SU-DHL-6 (cell line): ENCODE results near the gene EGFL7.

Source experiments
- H2AFZ ChIP-seq: fragments of 200-600 bp; sonication (generic); 2 replicates; pipeline ENCODE4 v1.6.1; 2014; ENCODE audit warnings: low read depth, mild to moderate bottlenecking, moderate library complexity, mixed read lengths, antibody characterized with exemption, low read length; ENCODE audit not compliant: severe bottlenecking
- H3F3A ChIP-seq: fragments of 200-600 bp; shearing (Covaris generic); 2 replicates; pipeline ENCODE4 v1.6.0; 2016; ENCODE audit warnings: antibody characterized with exemption, mild to moderate bottlenecking; ENCODE audit not compliant: insufficient read depth
- H3K27ac ChIP-seq: fragments of 200-600 bp; sonication (generic); 2 replicates; pipeline ENCODE4 v1.5.1; 2016; ENCODE audit warnings: low read depth, mild to moderate bottlenecking, low read length, moderate library complexity, mixed read lengths
- H3K27me3 ChIP-seq: fragments of 200-600 bp; sonication (generic), shearing (Covaris generic); 2 replicates; pipeline ENCODE4 v1.6.0; 2014; ENCODE audit warnings: mild to moderate bottlenecking, low read length
- H3K36me3 ChIP-seq: fragments of 200-600 bp; sonication (generic); 2 replicates; pipeline ENCODE4 v1.6.1; 2014; ENCODE audit warnings: mild to moderate bottlenecking, low read length, mixed read lengths
- H3K4me2 ChIP-seq: fragments of 300-600, 200-600 bp; shearing (Covaris generic), sonication (generic); 2 replicates; pipeline ENCODE4 v1.6.0; 2014; ENCODE audit warnings: low read length, low read depth, mild to moderate bottlenecking; ENCODE audit not compliant: poor library complexity, severe bottlenecking
- H3K4me3 ChIP-seq: fragments of 200-600 bp; sonication (generic); 2 replicates; pipeline ENCODE4 v1.5.1; 2014; ENCODE audit warnings: antibody characterized with exemption, low read length, mild to moderate bottlenecking, mixed read lengths; ENCODE audit not compliant: insufficient read depth, poor library complexity, severe bottlenecking
- H3K79me2 ChIP-seq: fragments of 200-600 bp; sonication (generic); 2 replicates; pipeline ENCODE4 v1.6.1; 2014; ENCODE audit warnings: mild to moderate bottlenecking, low read length, moderate library complexity; ENCODE audit not compliant: insufficient read depth
- H3K9ac ChIP-seq: fragments of 200-600 bp; sonication (generic); 2 replicates; pipeline ENCODE4 v1.7.0; 2014; ENCODE audit warnings: mild to moderate bottlenecking, low read length
- H3K9me2 ChIP-seq: fragments of 200-600 bp; sonication (generic); replicated peaks from 2 replicates; pipeline ENCODE4 v1.6.1; 2014; ENCODE audit warnings: low read length; ENCODE audit not compliant: insufficient read depth
- H3K9me3 ChIP-seq: fragments of 200-600 bp; sonication (generic); 2 replicates; pipeline ENCODE4 v1.6.1; 2014; ENCODE audit warnings: low read length, mixed read lengths; ENCODE audit not compliant: insufficient read depth
- H4K20me1 ChIP-seq: fragments of 200-600 bp; sonication (generic); 2 replicates; pipeline ENCODE4 v1.6.1; 2014; ENCODE audit warnings: low read depth, mild to moderate bottlenecking, antibody characterized with exemption, low read length, moderate library complexity, mixed read lengths
- EZH2phosphoT487 ChIP-seq: fragments of 200-600 bp; sonication (generic), shearing (Covaris generic); conservative IDR thresholded peaks from 2 replicates; pipeline ENCODE4 v1.6.1; 2018; ENCODE audit warnings: mild to moderate bottlenecking, antibody characterized with exemption, low read length, moderate library complexity, mixed read lengths
- TF ChIP-seq, protein P1 (sequence below): fragments of 200-600 bp; sonication (generic); IDR thresholded peaks from one replicate; pipeline ENCODE4 v1.5.1; 2017; ENCODE audit warnings: antibody characterized with exemption, mild to moderate bottlenecking, low read length, moderate library complexity; ENCODE audit not compliant: insufficient read depth, poor library complexity, severe bottlenecking

The EGFL7 gene

DNA sequence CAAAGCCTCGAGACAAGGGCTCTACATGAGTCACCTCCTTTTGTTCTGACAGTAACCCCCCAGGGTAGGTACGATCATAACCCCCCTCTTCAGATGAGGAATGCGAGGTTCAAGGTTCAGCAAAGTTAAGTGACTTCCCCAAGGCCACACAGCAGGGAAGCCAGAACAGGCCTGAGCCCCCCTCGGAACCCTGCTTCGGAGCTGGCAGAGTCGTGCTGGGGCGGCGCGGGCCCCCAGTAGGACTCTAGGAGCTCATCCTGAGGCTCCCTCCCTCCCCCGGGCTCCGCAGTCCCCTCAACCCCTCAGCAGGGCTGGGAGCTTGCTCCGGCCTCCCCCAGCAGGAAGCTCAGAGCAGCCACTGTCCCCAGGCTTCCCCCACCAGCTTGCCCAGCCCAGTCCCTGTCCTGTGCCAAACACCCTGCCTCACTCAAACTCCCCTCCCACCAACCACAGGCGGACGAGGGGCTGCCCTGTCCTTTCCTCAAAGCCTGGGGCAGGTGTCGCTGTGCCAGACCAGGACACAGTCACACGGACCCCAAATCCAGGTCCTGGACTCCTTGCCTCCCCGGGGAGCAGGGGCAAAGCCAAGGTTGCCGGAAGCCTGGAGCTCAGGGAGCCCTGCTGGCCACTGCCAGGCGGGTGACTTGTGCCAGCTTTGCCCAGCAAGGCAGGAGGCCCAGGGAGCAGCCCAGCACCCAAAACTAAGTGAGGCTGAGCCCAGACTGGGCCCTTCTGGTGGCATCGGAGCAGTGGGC lies 19.4 kb downstream of the EGFL7 start:
- no peaks in the 10 kb centered on the region for H3K27me3 ChIP-seq
- H3K79me2 ChIP-seq: no peaks in the 10 kb centered on the region
- no peaks in the 10 kb centered on the region for H4K20me1 ChIP-seq
- H3K36me3 ChIP-seq: no peaks in the 10 kb centered on the region
- TF ChIP-seq EZH2phosphoT487: no peak
- TF ChIP-seq, protein P1, sequence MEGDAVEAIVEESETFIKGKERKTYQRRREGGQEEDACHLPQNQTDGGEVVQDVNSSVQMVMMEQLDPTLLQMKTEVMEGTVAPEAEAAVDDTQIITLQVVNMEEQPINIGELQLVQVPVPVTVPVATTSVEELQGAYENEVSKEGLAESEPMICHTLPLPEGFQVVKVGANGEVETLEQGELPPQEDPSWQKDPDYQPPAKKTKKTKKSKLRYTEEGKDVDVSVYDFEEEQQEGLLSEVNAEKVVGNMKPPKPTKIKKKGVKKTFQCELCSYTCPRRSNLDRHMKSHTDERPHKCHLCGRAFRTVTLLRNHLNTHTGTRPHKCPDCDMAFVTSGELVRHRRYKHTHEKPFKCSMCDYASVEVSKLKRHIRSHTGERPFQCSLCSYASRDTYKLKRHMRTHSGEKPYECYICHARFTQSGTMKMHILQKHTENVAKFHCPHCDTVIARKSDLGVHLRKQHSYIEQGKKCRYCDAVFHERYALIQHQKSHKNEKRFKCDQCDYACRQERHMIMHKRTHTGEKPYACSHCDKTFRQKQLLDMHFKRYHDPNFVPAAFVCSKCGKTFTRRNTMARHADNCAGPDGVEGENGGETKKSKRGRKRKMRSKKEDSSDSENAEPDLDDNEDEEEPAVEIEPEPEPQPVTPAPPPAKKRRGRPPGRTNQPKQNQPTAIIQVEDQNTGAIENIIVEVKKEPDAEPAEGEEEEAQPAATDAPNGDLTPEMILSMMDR: no peak
- no peak overlapping the region for H3K4me2 ChIP-seq
- H3K4me3 ChIP-seq: no peak overlapping the region
- no peaks in the 10 kb centered on the region for H3K9me3 ChIP-seq
- no peak overlapping the region for H3K27ac ChIP-seq
- no peaks in the 10 kb centered on the region for H3F3A ChIP-seq
- no peak overlapping the region for H2AFZ ChIP-seq
- H3K9me2 ChIP-seq: no peaks in the 10 kb centered on the region
- no peak overlapping the region for H3K9ac ChIP-seq

DNA sequence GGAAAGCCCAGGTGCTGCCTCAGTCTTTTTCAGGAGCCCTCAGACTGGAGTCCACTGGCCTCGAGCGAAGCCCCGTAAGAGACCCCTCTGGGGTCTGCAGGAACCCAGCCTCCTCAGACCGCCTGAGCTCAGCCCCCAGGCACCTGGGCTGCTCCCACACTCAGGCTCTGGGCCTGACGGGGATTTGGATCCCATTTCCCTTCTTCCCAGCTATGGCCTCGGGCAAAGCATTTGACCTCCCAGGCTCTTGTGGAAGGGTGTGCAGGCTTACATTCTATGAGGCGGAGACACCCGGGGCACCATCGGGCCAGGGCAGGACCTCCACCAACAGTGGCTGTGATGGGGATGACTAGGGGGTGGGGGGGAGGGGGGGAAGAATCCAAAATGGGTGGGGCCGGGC lies 20.0 kb downstream of the EGFL7 start:
- H3K4me3 ChIP-seq: no peak overlapping the region
- no peaks in the 10 kb centered on the region for H3K79me2 ChIP-seq
- H3K9ac ChIP-seq: no peak overlapping the region
- no peak overlapping the region for H3K27ac ChIP-seq
- H3K36me3 ChIP-seq: no peaks in the 10 kb centered on the region
- H3K9me2 ChIP-seq: no peaks in the 10 kb centered on the region
- no peak overlapping the region for H2AFZ ChIP-seq
- H4K20me1 ChIP-seq: no peaks in the 10 kb centered on the region
- no peaks in the 10 kb centered on the region for H3K27me3 ChIP-seq
- no peaks in the 10 kb centered on the region for H3F3A ChIP-seq
- H3K4me2 ChIP-seq: no peak overlapping the region
- TF ChIP-seq EZH2phosphoT487: no peak
- TF ChIP-seq, protein P1: no peak
- H3K9me3 ChIP-seq: no peaks in the 10 kb centered on the region

DNA sequence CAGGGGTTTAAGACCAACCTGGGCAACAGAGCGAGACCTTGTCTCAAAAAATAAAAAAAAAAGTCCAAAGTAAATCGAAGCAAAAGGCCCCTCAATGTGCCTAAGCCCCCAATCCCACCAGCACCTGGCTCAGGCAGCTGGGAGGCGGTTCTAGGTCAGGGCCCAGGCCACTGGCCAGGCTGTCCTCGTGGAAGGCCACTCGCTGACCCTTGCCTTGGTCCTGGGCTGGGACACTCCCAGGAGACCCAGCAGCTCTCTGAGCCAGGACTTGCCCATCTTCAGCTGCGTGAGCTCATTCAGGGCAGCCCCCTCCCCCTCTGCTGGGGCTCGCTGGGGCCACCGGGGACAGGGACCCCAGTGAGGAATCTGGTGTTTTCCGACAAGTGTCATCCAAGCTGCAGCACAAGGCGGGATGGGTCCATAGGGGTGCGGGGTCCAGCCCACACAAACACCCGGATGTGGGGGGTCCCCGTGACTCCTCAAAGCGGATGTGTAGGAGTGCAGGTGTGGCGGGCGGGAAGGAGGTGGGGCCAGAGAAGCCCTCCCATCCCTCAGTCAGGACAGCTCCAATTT lies 20.5 kb downstream of the EGFL7 start:
- H3K79me2 ChIP-seq: no peaks in the 10 kb centered on the region
- H3K27ac ChIP-seq: no peak overlapping the region
- H3K4me2 ChIP-seq: no peak overlapping the region

More for the DNA sequence above, 20.5 kb downstream of the EGFL7 start:
- Histone ChIP-seq H3K27me3 (no peaks in the 10 kb centered on the region), H3K4me3 (no peak overlapping the region), H4K20me1 (no peaks in the 10 kb centered on the region), H3F3A (no peaks in the 10 kb centered on the region; the same call in 1 of the 2 replicates), H3K36me3 (no peaks in the 10 kb centered on the region), H2AFZ (no peak overlapping the region), H3K9ac (no peak overlapping the region), H3K9me3 (no peaks in the 10 kb centered on the region), H3K9me2 (no peaks in the 10 kb centered on the region)
- no peak for TF ChIP-seq EZH2phosphoT487
- TF ChIP-seq, protein P1: no peak
